HepG2 (cell line): ENCODE measurements around the gene IQCC. TPM values are rescaled to one million over a fixed set of nuclear protein-coding genes. Genes with fewer than 3 reads are reported as not detected.
A peak's percentile ranks its signal among the peaks of the same experiment; 100 is the strongest.

Experiments used
- ATF7 ChIP-seq, 2 experiments: fragments of 450-650 bp in 1 of 2; sonication (generic) in 1 of 2; formaldehyde crosslinking in 1 of 2; IDR thresholded peaks; 2 replicates each; pipeline versions ENCODE4 v1.4.0 to v1.6.1; 2016 to 2020; ENCODE audit warnings: antibody characterized with exemption in 1 of 2, mild to moderate bottlenecking in 1 of 2, missing genetic modification reagents in 1 of 2
- CHD2 ChIP-seq: IDR thresholded peaks from 2 replicates; pipeline ENCODE4 v1.6.1; 2011; ENCODE audit warnings: low read depth, low read length, improper control_type of control experiment
- ETS1 ChIP-seq: sonication (generic); formaldehyde crosslinking; IDR thresholded peaks from 2 replicates; pipeline ENCODE4 v1.4.0; 2020; ENCODE audit warnings: missing genetic modification reagents
- GABPB1 ChIP-seq: IDR thresholded peaks from 2 replicates; pipeline ENCODE4 v1.6.1; 2016; ENCODE audit warnings: mild to moderate bottlenecking, missing genetic modification reagents, moderate library complexity, missing compliant biosample characterization
- HNRNPL ChIP-seq: fragments of 200-400 bp; formaldehyde crosslinking; IDR thresholded peaks from 2 replicates; pipeline ENCODE4 v1.6.1; 2017; ENCODE audit warnings: mild to moderate bottlenecking, low read depth, low read length
- HOXD1 ChIP-seq: sonication (generic); formaldehyde crosslinking; IDR thresholded peaks from 2 replicates; pipeline ENCODE4 v1.5.0; 2020; ENCODE audit warnings: missing genetic modification reagents
- KDM5A ChIP-seq: fragments of 200-600 bp; sonication (generic); IDR thresholded peaks from 2 replicates; pipeline ENCODE4 v1.7.0; 2018; ENCODE audit warnings: antibody characterized with exemption, mild to moderate bottlenecking, low read length, borderline replicate concordance
- KLF9 ChIP-seq: IDR thresholded peaks from 2 replicates; pipeline ENCODE4 v1.6.1; 2016; ENCODE audit warnings: low read depth
- NCOA2 ChIP-seq: sonication (generic); formaldehyde crosslinking; IDR thresholded peaks from 2 replicates; pipeline ENCODE4 v1.8.0; 2022; ENCODE audit warnings: inconsistent platforms
- NFE2 ChIP-seq: sonication (generic); formaldehyde crosslinking; IDR thresholded peaks from 2 replicates; pipeline ENCODE4 v1.4.0; 2020; ENCODE audit warnings: missing genetic modification reagents
- RNF2 ChIP-seq: fragments of 450-650 bp; conservative IDR thresholded peaks from 2 replicates; pipeline ENCODE4 v1.6.1; 2016; ENCODE audit warnings: low read depth
- SMAD1 ChIP-seq: sonication (generic); formaldehyde crosslinking; IDR thresholded peaks from 2 replicates; pipeline ENCODE4 v1.4.0; 2020; ENCODE audit warnings: missing genetic modification reagents, low read depth, mild to moderate bottlenecking, borderline replicate concordance
- SP4 ChIP-seq: sonication (generic); formaldehyde crosslinking; IDR thresholded peaks from 2 replicates; pipeline ENCODE4 v1.8.1; 2023; ENCODE audit warnings: mild to moderate bottlenecking, missing genetic modification reagents
- STAT5B ChIP-seq: sonication (generic); formaldehyde crosslinking; IDR thresholded peaks from 2 replicates; pipeline ENCODE4 v1.4.0; 2020; ENCODE audit warnings: missing genetic modification reagents
- STAT6 ChIP-seq: sonication (generic); formaldehyde crosslinking; IDR thresholded peaks from 2 replicates; pipeline ENCODE4 v1.4.0; 2020; ENCODE audit warnings: missing genetic modification reagents, mild to moderate bottlenecking, borderline replicate concordance
- TBX2 ChIP-seq: sonication (generic); formaldehyde crosslinking; IDR thresholded peaks from 2 replicates; pipeline ENCODE4 v1.5.0; 2020; ENCODE audit warnings: missing genetic modification reagents, mild to moderate bottlenecking, borderline replicate concordance
- ZBTB38 ChIP-seq: sonication (generic); formaldehyde crosslinking; IDR thresholded peaks from 2 replicates; pipeline ENCODE4 v1.5.1; 2020; ENCODE audit warnings: mild to moderate bottlenecking, missing genetic modification reagents
- ZFY ChIP-seq: sonication (generic); formaldehyde crosslinking; IDR thresholded peaks from 2 replicates; pipeline ENCODE4 v1.4.0; 2020; ENCODE audit warnings: missing genetic modification reagents
- ZKSCAN5 ChIP-seq: sonication (generic); formaldehyde crosslinking; IDR thresholded peaks from 2 replicates; pipeline ENCODE4 v1.5.1; 2020; ENCODE audit warnings: mild to moderate bottlenecking, missing genetic modification reagents
- ZNF432 ChIP-seq: sonication (generic); formaldehyde crosslinking; IDR thresholded peaks from 2 replicates; pipeline ENCODE4 v1.5.0; 2020; ENCODE audit warnings: missing genetic modification reagents, mild to moderate bottlenecking, borderline replicate concordance
- ZNF543 ChIP-seq: sonication (generic); formaldehyde crosslinking; IDR thresholded peaks from 2 replicates; pipeline ENCODE4 v1.4.0; 2020; ENCODE audit warnings: mild to moderate bottlenecking, missing genetic modification reagents
- ZNF569 ChIP-seq: sonication (generic); formaldehyde crosslinking; IDR thresholded peaks from 2 replicates; pipeline ENCODE4 v1.5.0; 2020; ENCODE audit warnings: mild to moderate bottlenecking, missing genetic modification reagents, moderate library complexity, borderline replicate concordance
- ZNF674 ChIP-seq: sonication (generic); formaldehyde crosslinking; IDR thresholded peaks from 2 replicates; pipeline ENCODE4 v1.5.0; 2020; ENCODE audit warnings: low read depth, mild to moderate bottlenecking, missing genetic modification reagents
- ZSCAN9 ChIP-seq: IDR thresholded peaks from 2 replicates; pipeline ENCODE4 v1.6.1; 2016; ENCODE audit warnings: borderline replicate concordance
- polyA plus RNA-seq, 8 experiments: library from polyadenylated mRNA; depleted of rRNA in 3 of 8; stranded (reverse) in 7 of 8; unstranded in 1 of 8; fragments of >200 nt; fragmentation: Illumina TruSeq in 4 of 8; extraction: Trizol in 4 of 8; gene quantifications; 2 replicates each; pipeline versions ENCODE4 v1.2.1 to v1.2.3, GENCODE V29; 2011 to 2016; ENCODE audit warnings: low read depth in 4 of 8, missing spikeins in 1 of 8, mixed read lengths in 1 of 8; ENCODE audit not compliant: insufficient read depth in 1 of 8
- total RNA-seq, 5 experiments: library from RNA; depleted of rRNA; stranded (reverse); fragments of >200 nt; fragmentation: Illumina TruSeq; extraction: Trizol; gene quantifications; 2 replicates each; pipeline ENCODE4 v1.2.3, GENCODE V29; 2016; ENCODE audit warnings: low read depth in 1 of 5
- TF ChIP-seq, protein P1 (sequence below): sonication (generic); IDR thresholded peaks from 2 replicates; pipeline ENCODE4 v1.6.1; 2016; ENCODE audit warnings: low read depth, borderline replicate concordance

The IQCC gene
- total and polyA plus RNA-seq, 2 of the 13 experiments (the other 11 are each of a cell fraction or from before 2014, with no cell fraction given), result 1.7 to 3.0 TPM

DNA sequence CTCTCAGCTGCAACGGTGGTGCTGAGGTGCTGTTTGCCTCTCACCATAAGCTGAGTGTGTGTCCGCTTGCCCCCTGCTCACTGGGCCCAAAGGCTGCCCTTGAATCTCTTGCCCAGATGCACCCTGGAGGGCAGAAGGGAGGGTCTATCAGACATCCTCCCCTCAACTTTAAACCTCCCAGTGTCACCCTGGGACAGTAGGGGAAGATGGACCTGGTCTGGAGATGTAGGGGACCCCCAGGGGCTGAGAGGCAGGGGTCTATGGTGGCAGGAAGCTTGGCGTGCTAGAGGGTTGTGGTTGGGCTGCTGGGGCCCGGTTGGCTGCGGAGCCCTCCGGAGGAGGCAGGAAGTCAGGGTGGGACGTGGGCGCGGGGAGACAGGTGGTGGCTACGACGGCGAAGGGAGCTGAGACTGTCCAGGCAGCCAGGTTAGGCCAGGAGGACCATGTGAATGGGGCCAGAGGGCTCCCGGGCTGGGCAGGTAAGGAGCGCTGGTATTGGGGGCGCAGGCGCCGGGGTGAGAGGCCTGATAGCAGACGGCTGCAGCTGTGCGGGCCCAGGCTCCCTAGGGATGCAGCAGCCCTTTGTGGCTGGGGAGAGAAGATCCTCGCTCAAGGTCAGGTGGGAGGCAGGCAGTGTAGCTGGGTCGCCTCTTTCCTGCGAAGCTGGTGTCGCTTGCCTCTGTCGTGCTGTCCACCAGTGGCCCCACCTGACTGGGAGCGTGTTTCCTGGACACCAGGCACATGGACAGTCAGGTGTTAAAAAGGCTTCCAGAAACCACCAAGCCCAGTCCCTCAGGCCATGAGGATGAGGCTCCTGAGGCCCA is 45.6 kb downstream of the IQCC start, which contains the start of gene LCK (continued):
- TF ChIP-seq STAT6 (no peak), ZNF674 (no peak), ZNF543 (CRISPR knock-in tag) (0 out of 2 replicates have a peak, but pooled peaks have one; percentile 1), RNF2 (no peak), CHD2 (no peak), GABPB1 (CRISPR knock-in tag) (peak; percentile 37; the same call in 1 of the 2 replicates), ZSCAN9 (CRISPR knock-in tag) (no peak), SP4 (no peak), STAT5B (CRISPR knock-in tag) (no peak), ZBTB38 (CRISPR knock-in tag) (peak; percentile 90; the same call in 1 of the 2 replicates), ZKSCAN5 (no peak), SMAD1 (no peak), ZNF569 (no peak), ETS1 (CRISPR knock-in tag) (no peak), NCOA2 (CRISPR knock-in tag) (no peak), HNRNPL (0 out of 2 replicates have a peak, but pooled peaks have one; percentile 37), ATF7 (IDR thresholded peaks at IDR 0.05) (no peak), ATF7 (CRISPR knock-in tag; IDR thresholded peaks at IDR 0.05) (no peak), HOXD1 (CRISPR knock-in tag) (no peak), ZNF432 (no peak), ZFY (CRISPR knock-in tag) (no peak; the same call in 1 of the 2 replicates), KDM5A (no peak), KLF9 (CRISPR knock-in tag) (no peak), NFE2 (CRISPR knock-in tag) (no peak), TBX2 (no peak)
- TF ChIP-seq, protein P1, sequence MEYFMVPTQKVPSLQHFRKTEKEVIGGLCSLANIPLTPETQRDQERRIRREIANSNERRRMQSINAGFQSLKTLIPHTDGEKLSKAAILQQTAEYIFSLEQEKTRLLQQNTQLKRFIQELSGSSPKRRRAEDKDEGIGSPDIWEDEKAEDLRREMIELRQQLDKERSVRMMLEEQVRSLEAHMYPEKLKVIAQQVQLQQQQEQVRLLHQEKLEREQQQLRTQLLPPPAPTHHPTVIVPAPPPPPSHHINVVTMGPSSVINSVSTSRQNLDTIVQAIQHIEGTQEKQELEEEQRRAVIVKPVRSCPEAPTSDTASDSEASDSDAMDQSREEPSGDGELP, result peak; percentile 13; the same call in 1 of the 2 replicates
